Stimulated activated CD4-positive, alpha-beta T cell treated with anti-CD3 and anti-CD28 coated beads, Interleukin-1b, Interleukin-23, amount 100 ng/mL, for 4 hours (primary cell): ENCODE measurements around the gene BSND.

Source experiments
- DNase-seq, 2 donors: peaks; one replicate each; pipeline ENCODE4 v3.0.0-alpha.2; 2020; ENCODE audit warnings: low read depth in 2 of 2

Gene BSND

GRCh38 chr1:55061000-55061705 is 62.4 kb downstream of the BSND start:
- DNase-seq, result no peak
